Caki2 (cell line): ENCODE data around the gene PAQR8. TPM values are rescaled to one million over a fixed set of nuclear protein-coding genes. Genes with fewer than 3 reads are reported as not detected.

Experiments used
- DNase-seq: peaks from one replicate; pipeline ENCODE4 v3.0.0-alpha.2; 2015; ENCODE audit warnings: low read depth
- in situ Hi-C: cut with HindIII; loops from 2 replicates; pipeline ENCODE4 v1.10.0; 2016; ENCODE audit warnings: low sequenced_read_pairs, low pct_unique_long_range_greater_than_20kb, mixed read lengths
- total RNA-seq: library from RNA; depleted of rRNA; stranded (reverse); fragments of >200 nt; shearing (Covaris generic); gene quantifications from 2 replicates; pipeline ENCODE4 v1.2.3, GENCODE V29; 2014; ENCODE audit warnings: low replicate concordance

The PAQR8 gene
- total RNA-seq, 1 experiment from 2014 or later = 3.9 TPM

DNA sequence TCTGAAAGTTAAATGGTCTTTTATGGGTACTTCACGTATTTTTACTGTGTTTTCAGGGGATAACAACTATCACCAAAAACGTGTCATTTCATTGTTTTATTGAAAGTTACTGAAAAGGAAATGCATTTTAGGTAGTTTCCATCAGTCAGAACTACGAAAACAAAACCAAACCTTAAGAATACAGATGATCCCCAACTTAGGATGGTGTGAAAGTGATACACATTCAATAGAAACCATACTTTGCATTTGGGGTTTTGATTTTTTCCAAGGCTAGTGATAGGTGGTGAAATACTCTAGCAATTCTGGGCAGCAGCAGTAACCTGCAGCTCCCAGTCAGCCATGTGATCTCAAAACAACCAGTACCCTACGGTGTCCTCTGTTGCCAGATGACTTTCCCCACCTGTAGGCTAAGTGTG is 32.3 kb downstream of the PAQR8 start:
- no peak for DNase-seq
- in situ Hi-C loops = no loop called here

GRCh38 chr6:52395969-52396368 is 34.0 kb downstream of the PAQR8 start:
- DNase-seq = no peak
- in situ Hi-C loops = no loop called here

GRCh38 chr6:52399511-52400312 is 37.8 kb downstream of the PAQR8 start:
- in situ Hi-C loops = loop anchor here (10.0 to 25.0 kb wide), 2 partner anchors 115 to 263 kb away; partner anchors contain the start of genes MCM3 and TMEM14A
- DNase-seq = peak; percentile 57

DNA sequence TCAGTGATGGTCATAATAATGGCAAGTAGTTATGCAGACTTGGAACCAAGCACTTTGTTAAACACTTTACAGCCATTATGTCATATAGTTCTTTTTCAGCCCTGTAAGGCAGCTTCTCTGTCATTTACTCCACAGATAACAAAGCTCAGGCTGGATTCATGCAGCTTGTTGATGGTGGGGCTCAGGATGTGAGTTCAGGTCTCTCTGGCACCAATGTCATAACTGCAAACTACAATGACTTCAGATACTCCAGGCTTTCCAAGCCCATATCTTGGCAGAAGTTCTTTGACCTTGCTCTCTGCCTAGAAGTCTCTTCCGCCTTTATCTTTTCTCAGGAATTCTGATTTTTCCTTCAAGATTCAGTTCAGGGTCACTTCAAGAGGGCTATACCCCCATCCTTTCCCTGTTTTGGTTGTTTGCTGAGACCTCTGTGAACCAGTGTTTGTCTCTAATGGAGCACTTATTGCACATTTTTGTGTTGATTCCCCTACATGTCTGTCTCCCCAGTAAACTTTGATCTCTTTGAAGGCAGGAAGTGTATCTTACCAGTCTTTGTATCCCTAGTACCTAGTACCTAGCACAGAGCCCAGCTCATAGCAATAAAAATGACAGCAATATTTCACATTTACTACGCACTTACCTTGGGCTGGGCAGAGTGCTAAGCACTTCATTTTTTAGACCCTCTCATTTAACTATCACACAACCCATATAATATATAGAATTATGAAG is 38.5 kb downstream of the PAQR8 start:
- DNase-seq = no peak
- in situ Hi-C loops = loop anchor here (10.0 to 25.0 kb wide), 2 partner anchors 116 to 262 kb away; partner anchors contain the start of genes MCM3 and TMEM14A

DNA sequence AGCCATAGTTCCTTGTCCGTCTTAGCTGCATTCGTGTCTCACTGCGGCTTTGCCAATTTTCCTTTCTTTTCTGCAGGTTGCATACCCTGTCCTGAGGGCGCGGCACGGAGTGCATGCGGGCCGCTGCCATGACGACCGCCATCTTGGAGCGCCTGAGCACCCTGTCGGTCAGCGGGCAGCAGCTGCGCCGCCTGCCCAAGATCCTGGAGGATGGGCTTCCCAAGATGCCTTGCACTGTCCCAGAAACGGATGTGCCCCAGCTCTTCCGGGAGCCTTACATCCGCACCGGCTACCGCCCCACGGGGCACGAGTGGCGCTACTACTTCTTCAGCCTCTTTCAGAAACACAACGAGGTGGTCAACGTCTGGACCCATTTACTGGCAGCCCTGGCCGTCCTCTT is 41.1 kb downstream of the PAQR8 start:
- no peak for DNase-seq
- in situ Hi-C loops = loop anchor here (10.0 to 25.0 kb wide), 2 partner anchors 118 to 259 kb away; partner anchors contain the start of genes MCM3 and TMEM14A

DNA sequence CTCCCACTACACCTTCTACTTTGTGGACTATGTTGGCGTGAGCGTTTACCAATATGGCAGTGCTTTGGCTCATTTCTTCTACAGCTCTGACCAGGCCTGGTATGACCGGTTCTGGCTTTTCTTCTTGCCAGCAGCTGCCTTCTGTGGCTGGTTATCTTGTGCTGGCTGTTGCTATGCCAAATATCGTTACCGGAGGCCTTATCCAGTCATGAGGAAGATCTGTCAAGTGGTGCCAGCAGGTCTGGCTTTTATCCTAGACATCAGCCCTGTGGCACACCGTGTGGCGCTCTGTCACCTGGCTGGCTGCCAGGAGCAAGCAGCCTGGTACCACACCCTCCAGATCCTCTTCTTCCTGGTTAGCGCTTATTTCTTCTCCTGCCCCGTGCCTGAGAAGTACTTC is 41.7 kb downstream of the PAQR8 start:
- in situ Hi-C loops = loop anchor here (10.0 to 25.0 kb wide), 2 partner anchors 119 to 259 kb away; partner anchors contain the start of genes MCM3 and TMEM14A
- no peak for DNase-seq

- in situ Hi-C loops = loop anchor here (10.0 to 25.0 kb wide), 2 partner anchors 120 to 257 kb away; partner anchors contain the start of genes MCM3 and TMEM14A
- no peak for DNase-seq
Observed at GRCh38 chr6:52405243-52405642, 43.3 kb downstream of the PAQR8 start.

DNA sequence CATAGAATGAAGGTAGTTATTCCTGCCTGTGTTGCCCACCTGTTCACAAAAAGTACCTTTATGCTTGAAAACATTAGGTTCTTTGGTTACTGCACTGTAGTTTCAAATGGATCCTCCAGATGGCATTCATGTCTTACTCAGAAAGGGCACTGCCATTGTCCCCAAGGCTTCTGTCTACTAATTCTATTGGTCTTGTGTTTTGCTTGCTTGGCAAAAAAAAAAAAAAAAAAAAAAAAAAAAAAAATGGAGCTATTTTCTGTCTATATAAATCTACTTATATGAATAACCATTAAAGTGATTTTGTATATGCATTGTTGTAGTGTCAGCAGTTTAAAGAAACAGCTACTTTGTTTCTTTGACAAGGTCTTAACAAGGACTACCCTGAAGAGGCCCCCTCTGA is 45.5 kb downstream of the PAQR8 start:
- peak; percentile 61 for DNase-seq
- in situ Hi-C loops = loop anchor here (10.0 to 25.0 kb wide), 2 partner anchors 123 to 255 kb away; partner anchors contain the start of genes MCM3 and TMEM14A

- DNase-seq = no peak
- in situ Hi-C loops = loop anchor here (10.0 to 25.0 kb wide), 2 partner anchors 125 to 253 kb away; partner anchors contain the start of genes MCM3 and TMEM14A
Observed at GRCh38 chr6:52409499-52409898, 47.5 kb downstream of the PAQR8 start.

DNA sequence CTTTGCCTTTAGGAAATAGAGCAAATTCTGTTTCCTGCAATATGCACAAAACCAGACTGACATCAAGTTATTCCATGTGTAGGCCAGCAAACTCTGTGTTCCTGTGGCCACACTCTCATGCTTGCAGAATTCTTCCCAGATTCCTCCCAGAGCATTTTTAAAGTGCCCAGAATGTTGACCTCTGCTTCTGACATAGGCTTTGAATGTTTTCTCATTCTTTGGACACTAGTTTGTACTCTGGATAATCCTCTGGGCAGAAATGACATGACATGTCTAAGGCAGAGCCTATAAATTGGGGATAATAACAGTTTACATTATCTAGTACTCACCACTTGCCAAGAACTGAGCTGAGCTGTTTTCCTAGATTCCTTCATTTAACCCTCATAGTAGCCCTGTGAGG is 49.0 kb downstream of the PAQR8 start:
- in situ Hi-C loops = loop anchor here (25.0 kb wide), 1 partner anchor 251 kb away; the partner anchor contains the start of gene TMEM14A
- no peak for DNase-seq

- DNase-seq = no peak
- in situ Hi-C loops = loop anchor here (25.0 kb wide), 1 partner anchor 250 kb away; the partner anchor contains the start of gene TMEM14A
Observed at GRCh38 chr6:52411911-52412310, 50.0 kb downstream of the PAQR8 start.

GRCh38 chr6:52415333-52415732 is 53.4 kb downstream of the PAQR8 start:
- DNase-seq = no peak
- in situ Hi-C loops = loop anchor here (25.0 kb wide), 1 partner anchor 247 kb away; the partner anchor contains the start of gene TMEM14A

DNA sequence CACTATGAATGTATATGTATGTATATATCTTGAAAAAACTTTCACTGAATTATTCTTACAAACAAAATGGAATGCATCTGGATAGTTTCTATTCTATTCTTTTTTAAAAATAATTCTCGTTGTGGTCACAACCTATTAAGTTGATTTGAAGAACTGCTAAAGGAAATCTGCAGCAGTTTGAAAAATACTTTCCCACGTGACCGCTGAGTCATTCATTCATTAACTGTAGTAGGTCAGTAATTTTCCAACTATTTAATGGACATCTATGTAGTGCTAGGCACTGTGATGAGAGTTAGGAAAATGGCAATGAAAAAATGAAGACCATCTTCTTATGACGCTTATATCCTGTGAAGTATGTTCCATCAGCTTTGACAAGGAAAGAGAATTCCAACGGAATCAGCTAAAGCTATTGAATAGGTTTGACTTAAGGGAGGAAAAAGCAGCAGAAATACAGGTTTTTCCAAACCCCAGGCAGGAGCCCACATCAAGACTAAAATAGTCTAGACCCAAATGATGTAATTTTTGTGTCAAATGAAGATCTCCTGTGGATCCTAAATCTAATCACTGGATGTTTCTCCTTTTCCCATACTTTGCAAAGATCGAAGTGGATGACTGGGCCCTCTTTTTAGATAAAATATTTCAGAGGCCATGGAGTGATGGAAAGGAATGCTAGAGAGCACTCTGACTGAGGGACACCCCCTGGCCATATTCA is 54.1 kb downstream of the PAQR8 start:
- DNase-seq = peak; percentile 45
- in situ Hi-C loops = loop anchor here (25.0 kb wide), 1 partner anchor 246 kb away; the partner anchor contains the start of gene TMEM14A

DNA sequence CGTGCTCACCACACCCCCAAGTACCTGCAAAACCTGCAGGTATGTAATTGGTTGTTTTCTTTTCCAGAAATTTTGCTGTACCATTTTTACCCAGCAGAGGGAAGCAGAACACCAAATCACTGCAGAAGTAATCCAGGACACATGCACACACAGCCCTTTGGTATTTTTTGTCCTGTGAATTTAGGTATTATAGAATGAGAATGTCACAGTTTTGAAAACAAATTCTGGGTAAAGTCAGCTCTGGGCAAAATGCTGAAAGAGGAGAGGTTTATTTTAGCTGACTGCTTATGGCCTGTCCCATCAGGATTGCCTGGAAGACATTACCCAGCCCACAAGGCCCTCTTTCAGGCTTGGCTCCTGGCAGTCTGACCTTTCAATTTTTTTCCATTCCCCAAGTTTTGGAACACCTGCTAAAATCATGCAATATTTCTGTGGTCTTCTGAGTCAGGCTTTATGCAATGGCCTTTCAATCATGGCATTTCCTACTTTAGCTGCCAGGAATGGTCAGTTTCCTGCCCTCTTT is 54.7 kb downstream of the PAQR8 start:
- in situ Hi-C loops = loop anchor here (25.0 kb wide), 1 partner anchor 246 kb away; the partner anchor contains the start of gene TMEM14A
- DNase-seq = peak; percentile 73

DNA sequence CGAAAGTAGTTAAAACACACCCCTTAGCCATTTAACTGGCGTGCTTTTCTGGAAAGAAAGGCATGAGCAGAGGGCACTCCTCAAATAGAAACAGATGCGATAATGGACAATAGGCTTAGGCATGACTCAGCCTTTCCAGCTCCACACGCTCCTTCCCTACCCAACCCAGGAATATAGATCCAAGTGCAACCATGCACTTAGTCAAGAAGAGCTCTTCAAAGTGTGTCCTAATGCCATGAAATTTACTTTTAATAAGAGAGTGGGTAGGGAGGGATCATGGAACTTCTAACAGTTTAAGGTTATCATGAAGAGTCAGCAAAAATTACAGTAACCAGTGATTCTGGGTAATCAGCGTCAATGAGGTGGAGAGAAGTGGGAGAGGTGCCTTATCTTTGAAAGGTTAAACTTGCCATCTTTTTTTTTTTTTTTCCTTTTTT is 55.7 kb downstream of the PAQR8 start:
- in situ Hi-C loops = loop anchor here (25.0 kb wide), 1 partner anchor 245 kb away; the partner anchor contains the start of gene TMEM14A
- peak; percentile 63 for DNase-seq

GRCh38 chr6:52418606-52419005 is 56.7 kb downstream of the PAQR8 start:
- no peak for DNase-seq
- in situ Hi-C loops = loop anchor here (25.0 kb wide), 1 partner anchor 244 kb away; the partner anchor contains the start of gene TMEM14A
